HG03520 (cell line): ENCODE results near the gene CSPG4.
"Not testable (repeated sequence)": the region's sequence is repeated elsewhere in the genome, so short reads cannot be mapped to it uniquely, and the experiment has no call there.

ENCODE experiments used
- ATAC-seq: cut with Tn5 transposase; IDR thresholded peaks from one replicate; pipeline ENCODE4 v1.9.1; 2021; ENCODE audit warnings: mild to moderate bottlenecking, moderate library complexity; ENCODE audit not compliant: unreplicated experiment

CSPG4 gene

GRCh38 chr15:75705375-75705774 is 7.3 kb downstream of the CSPG4 start:
- ATAC-seq: not testable (repeated sequence)

DNA sequence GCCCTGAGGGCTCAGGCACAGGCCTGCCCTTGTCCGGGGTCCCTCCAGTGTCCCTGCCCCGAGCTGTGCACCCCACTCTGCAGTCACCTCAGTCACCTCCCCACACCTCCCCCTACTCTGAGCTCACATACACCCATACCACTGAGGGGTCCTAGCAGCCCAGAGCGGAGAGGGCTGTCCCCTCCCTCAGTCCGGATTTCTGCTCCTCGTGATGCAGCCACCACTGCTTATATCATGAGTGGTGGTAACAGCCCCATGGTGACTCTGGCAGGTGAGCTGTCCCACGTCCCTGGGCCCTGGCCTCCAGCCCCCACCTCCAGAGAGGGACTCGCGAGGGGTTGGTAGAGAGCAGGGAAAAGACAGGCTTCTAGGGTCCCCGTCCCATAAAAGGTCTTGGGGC is 8.0 kb downstream of the CSPG4 start:
- no peak for ATAC-seq

DNA sequence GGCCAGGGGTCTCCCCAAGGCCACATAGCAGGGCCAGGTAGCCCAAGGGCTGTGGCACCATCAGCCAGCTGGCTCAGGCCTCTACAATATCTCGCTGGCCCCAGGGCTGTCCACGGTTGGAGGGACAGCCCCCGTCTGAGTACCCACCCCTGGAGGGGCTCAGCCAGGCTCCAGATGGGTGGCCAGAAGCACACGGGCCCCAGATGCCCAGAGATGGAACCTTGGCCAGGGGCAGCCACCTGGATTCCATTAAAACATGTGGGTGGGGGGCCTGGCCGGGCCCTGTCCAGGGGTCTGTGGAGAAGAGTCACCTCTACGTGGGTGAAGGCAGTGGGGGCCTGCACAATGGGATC is 8.4 kb downstream of the CSPG4 start:
- ATAC-seq: no peak

DNA sequence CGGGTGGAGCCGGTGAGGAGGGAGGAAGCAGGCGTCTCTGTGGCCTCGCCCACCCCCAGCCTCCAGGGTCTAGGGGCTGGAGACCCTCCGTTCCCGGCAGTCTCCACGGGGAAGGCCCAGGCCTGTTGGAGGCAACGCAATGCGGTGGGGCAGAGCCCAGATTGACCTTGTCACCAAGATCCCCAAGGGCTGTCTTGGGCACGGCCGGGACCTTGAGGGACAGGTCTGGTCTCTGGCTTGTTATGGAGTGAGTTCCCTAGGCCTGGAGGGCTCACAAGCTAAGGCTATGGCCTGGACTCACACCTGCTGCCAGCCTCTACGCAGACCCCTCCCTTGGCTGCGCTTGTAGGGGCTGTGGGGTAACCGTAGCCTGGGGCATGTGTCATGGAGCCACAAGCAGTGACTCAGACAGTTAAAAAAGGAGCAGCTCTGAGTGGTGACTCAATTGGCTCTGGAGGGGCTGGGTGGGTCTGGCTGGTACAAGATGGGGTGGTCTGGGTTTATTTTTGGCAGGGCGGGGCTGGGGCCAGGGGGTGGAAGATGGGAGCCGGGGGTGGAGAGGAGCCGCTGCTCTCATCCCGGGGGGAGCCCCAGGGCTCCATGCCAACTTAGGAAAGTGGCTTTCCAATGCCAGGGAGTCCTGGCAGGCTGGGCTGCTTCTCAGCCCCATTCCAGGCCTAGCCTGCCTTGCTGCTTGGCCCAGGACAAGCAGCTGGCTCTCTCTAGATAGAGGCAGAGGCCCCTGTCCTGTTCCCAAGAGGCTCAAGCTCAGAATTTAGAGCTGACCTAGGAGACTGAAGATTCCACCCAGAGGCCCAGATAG is 9.0 kb downstream of the CSPG4 start:
- not testable (repeated sequence) for ATAC-seq

GRCh38 chr15:75702436-75702835 is 10.2 kb downstream of the CSPG4 start:
- no peak for ATAC-seq

DNA sequence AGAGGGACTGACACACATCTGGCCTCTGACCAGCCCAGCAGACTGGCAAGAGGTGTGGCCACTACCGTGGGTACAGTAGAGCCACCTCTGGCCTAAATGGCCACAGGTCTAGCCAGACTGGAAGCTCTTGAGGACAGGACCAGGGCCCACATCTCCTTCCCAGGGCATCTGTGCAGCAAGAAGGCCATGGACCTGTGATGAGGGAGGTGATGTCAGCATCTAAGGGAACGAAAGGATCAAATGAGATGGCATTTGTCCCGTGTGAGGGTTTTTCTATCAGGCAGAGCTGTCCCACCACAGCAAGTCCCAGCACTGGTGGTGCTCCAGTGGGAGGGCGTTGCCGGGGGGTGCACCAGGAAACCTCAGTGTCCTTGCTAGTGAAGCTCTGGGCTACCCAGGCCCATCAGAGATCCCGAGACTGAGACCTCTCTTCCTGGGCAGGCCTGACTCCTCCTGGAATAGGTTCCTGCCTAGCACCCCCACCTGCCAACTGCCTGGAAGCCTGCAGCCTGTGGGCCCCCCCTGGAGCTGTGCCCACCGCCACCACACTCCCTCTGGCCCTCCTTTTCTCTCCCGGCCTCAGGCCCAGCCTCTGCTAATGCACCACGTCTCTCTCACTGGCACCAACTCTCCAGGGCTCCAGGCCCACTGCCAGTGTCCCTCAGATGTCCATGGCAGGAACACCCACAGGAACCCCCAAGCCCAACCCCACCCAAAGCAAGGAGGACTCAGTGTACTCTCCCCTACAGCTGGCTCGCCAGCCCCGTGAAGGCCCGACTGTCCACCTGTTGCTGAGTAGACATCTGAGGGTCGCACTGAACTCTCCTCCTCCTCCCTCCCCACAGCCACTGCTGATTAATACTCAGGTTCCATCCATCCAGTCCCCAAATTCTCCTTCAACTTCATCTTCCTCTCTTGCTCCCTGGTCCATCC is 11.3 kb downstream of the CSPG4 start:
- ATAC-seq: not testable (repeated sequence)

- not testable (repeated sequence) for ATAC-seq
These were observed 12.4 kb downstream of the CSPG4 start for GRCh38 chr15:75699961-75700874.

- not testable (repeated sequence) for ATAC-seq
These were observed 13.1 kb downstream of the CSPG4 start for GRCh38 chr15:75699517-75699916.

DNA sequence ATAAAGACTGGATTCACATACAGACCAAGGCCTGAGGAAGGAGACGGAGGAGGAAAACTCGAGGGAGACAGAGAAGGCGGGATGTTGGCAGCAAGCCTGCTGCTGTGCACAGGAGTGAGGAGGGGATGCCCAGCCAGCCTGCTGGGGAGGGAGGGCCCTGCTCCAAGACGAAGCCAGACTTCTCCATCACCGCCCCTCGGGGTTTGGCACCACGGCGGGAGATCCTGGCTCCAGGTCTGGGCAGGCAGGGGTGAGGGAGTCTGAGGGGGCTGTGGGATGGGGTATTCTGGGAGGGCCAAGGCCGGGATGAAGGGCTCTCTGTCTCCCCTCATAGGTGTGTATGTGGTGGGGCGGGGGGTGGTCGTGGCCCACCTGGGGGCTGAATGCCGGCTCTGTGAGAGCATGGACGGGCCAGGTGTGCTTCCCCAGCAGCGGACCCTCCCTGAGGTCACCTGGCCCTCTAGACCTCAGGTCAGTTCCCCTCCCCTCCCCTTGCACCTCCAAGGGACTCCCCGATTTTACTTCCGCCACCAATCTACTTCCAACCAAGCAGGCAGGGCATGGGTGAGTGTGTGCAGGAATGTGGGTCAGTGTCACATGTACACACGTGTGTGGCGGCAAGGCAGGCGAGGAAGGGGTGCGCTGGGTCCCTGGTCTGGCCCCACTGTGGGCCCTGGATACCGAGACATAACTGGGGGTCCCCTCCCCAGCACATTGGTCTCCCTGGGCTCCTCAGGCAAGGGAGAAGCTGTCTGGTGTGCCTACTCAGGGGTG is 14.5 kb downstream of the CSPG4 start:
- ATAC-seq: not testable (repeated sequence)

DNA sequence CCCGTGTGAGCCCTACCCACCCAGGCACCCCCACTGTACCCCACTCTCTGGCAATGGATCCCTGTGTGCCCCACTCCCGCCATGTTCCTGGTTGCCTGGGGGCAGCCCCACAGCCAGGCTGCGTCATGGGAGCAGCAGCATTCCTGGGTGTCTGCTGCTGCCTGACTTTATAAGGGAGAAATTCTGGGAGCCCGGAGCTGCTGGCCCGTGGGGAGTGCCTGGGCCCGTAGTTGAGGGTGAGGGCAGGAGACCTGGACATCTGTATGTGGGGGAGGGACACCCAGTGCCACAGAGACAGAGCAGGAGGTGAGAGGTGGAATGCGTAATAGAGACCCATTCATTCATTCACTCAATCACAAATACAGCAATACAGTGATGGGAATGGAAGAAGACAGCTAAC is 15.1 kb downstream of the CSPG4 start:
- no peak for ATAC-seq

GRCh38 chr15:75696854-75697259 is 15.8 kb downstream of the CSPG4 start:
- no peak for ATAC-seq

GRCh38 chr15:75696311-75696720 is 16.3 kb downstream of the CSPG4 start:
- no peak for ATAC-seq

DNA sequence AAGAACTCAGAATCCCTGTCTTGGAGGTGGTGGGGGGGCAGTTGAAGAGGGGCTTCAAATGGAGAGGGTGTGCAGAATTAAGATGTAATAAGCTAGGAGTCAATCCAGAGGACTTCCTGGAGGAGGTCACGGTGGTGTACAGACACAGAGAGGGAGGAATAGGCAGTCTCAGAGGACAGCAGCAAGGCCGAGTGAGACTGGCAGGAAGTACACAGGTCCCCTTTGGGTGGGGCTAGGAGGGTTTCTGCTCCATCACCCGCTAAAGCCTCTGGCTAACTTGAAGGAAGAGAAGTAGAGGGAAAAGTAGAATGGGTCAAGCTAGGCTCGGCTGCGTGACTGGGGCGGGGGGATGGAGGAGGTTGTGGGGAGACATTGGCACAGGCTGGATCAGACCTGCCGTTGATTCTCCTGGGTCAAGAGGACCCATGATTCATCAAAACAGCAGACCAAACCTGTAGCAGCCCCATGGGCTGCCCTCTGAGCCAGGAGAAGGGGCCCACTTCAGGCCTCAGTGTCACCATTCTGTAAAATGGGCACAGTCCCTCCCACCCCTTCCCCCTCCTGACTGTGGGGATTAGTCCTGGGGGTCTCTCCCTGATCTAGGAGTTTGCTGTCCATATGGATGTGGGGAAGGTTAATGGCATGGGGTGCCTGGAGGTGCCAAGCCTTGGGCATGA is 16.9 kb downstream of the CSPG4 start:
- no peak for ATAC-seq

GRCh38 chr15:75695220-75695619 is 17.4 kb downstream of the CSPG4 start:
- ATAC-seq: no peak

DNA sequence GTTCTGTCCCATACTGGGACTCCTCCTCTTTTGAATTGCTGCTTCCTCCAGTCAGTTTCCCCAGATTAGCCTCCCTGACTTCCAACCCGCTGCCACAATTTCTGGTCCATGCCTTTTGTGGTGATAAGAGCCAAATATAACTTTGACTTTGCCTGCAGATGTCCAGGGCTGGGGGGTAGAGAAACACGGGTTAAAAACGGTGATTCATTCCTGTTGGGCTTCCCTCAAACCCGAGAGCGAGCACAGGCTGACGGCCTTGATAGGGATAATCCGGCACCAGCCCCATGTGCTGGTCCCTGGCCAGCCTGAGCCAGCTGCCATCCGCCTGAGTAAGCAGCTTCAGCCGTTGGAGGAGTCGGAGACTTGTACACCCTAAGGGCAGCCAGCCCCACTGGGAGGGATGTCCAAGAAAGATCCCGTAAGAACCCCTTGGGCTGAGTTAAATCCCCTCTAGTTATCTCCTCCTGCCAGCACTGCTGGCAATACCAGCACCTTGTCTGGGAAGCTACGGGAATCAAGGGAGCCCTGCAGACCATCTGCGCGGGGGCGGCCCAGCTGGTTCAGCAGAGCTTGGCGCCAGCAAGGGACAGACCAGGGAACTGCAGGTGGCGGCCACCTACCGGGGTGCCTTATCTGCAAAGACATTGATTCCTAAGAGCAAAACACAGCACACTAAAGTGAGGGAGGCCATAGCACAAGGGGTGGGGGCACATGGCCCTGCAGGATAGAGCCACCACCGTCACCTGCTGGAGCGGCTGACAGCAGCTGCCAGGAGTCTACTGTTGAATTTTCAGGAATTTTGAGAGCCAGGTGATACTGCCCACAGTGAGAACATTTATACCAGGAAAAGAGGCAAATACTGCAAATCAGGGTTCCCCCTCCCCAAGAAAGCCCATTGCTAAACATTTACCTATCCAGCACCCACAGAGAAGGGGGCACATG is 18.1 kb downstream of the CSPG4 start:
- ATAC-seq: no peak

DNA sequence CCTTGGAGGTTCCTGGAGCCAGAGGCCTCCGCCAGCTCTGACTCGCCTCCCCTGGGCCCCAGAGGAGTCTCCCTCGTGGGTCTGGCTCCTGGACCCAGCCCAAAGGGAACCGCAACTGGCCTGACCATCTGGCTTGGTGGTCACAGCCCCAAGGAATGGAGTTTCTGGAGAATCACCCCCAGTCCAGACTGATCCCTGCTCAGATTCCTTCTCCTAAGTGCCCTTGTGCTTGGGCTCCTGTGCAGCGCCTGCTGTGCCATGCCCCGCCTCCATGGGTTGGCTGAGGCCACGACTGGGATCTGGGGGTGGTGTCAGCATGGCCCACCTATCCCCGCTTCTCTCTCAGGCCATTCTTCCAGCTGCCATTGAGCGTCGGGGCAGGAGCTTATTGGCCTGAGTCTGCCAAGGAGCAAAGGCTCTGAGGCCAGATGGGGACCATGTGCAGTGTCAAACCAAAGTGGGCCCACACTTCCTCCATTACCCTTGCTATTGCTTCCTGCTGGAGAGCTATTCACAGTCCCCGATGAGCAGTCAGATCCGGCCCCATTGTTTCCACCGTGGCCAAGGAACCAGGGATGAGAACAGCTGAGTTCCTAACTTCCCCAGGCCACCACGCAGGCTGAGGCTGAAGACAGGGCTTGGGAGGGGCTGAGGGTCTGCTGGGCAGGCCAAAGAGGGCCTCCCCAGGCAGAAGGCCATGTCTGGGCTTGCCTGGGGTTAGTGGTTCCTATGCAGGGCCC is 19.0 kb downstream of the CSPG4 start:
- no peak for ATAC-seq

DNA sequence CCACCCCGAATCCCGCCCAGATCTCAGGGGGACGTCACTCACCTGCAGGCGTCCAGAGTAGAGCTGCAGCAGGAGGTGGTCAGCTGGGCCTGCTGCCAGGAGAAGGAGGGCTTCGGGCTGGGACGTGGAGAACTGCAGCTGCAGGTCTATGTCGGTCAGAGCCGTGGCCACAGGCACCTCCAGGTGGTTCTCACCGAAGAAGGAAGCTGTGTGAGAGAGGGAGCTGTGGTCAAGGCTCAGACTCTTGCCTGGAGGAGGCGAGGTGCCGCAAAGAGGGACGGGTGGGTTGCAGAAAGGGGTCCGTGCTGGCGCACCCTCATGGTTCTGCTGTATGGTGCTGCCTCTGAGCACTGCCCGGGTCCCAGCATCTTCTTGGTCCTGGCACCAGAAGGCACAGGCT is 19.6 kb downstream of the CSPG4 start:
- ATAC-seq: not testable (repeated sequence)

DNA sequence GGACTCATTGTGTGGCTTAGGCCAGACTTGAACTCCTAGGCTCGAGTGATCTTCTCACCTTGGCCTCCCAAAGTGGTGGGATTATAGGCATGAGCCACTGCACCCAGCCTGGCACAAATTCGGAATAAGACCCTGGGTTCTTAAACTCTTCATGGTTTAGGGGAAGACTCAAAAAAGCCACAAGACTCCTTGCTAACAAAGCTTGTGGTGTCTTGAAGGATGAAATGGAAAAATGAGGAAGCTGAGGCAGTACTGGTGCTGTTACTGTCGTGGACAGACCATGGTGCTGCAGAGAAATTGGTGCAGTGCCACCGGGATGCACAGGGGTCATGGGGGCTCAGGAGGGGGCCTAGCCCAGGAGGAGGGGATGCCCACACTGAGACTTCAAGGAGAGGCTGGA is 20.3 kb downstream of the CSPG4 start:
- ATAC-seq: not testable (repeated sequence)
